ENCODE data around the gene DNAJB8.

Gene DNAJB8

DNA sequence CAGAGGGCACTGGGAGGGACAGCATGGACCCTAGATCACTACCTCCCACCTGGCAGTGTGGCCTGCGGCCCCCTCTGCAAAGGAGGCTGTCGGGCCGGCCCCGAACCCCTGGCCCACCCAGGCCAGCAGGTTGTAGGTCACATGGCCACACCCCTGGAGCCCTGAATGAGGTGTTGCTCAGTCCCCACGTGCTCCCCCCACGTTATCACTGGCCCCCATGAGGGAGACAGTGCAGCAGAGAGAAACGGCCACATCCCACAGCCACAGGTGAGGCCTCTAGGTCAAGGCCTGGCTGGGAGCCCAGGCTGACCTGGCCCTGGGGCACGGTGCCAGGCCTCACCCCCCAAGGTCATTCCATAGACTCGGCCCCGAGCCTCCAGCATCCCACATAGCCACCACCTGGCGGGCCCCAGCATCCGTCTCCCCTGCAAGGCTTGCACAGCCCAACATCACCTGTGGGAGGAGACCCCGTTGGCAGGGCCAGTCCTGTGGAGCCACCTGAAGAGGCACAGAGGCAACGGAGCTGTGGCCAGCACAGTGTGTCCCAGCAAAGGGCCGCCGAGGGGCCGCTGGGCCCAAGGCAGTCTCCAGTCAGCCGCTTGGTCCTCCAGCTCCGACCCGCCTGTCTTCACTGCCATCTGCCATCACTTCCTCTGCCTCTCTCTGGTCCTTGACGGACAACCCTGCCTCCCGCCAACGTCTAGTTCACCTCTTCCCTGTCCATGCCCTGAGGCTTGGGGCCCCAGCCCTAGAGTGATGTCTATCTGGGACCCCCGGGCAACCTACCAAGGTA is 53.1 kb downstream of the DNAJB8 start:
- no peak overlapping the region for H3K4me3 ChIP-seq (ENCODE audit: low read depth, low read length)
- TF ChIP-seq, protein P1, sequence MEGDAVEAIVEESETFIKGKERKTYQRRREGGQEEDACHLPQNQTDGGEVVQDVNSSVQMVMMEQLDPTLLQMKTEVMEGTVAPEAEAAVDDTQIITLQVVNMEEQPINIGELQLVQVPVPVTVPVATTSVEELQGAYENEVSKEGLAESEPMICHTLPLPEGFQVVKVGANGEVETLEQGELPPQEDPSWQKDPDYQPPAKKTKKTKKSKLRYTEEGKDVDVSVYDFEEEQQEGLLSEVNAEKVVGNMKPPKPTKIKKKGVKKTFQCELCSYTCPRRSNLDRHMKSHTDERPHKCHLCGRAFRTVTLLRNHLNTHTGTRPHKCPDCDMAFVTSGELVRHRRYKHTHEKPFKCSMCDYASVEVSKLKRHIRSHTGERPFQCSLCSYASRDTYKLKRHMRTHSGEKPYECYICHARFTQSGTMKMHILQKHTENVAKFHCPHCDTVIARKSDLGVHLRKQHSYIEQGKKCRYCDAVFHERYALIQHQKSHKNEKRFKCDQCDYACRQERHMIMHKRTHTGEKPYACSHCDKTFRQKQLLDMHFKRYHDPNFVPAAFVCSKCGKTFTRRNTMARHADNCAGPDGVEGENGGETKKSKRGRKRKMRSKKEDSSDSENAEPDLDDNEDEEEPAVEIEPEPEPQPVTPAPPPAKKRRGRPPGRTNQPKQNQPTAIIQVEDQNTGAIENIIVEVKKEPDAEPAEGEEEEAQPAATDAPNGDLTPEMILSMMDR (IDR thresholded peaks at IDR 0.05; ENCODE audit: insufficient read depth, low read length, missing control alignments): no peak
- DNase-seq (ENCODE audit: low read depth, low spot score): no peak
- ChIA-PET CTCF (interaction anchor here (1.7 to 1.8 kb wide), 2 partner anchors 10 to 12 kb away, joined by 7 to 11 read pairs; no protein-coding TSS in a partner anchor), POLR2A (no interaction called here)

DNA sequence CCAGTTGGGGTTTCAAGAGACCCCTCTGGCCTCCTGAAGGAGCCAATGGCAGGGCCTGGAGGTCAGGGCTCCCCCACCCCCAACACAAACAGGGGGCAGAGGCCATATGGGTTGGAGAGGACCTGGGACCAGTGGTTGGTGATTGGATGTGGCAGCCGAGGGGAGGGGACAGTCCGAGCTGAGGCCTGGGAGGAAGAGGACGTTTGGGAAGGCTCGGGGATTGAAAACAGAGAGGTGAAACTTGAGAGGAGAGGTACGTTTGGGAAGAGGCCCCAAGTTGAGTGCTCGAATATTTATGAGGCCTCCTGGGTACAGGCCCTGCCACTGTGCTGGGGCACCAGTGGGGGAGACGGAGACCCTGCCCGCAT is 53.7 kb downstream of the DNAJB8 start:
- CTCF ChIA-PET: no interaction called here
- no peak for DNase-seq (ENCODE audit: low read depth, low spot score)
- POLR2A ChIA-PET: no interaction called here

More for the DNA sequence above, 53.7 kb downstream of the DNAJB8 start:
- TF ChIP-seq, protein P1 (IDR thresholded peaks at IDR 0.05; ENCODE audit: insufficient read depth, low read length, missing control alignments): no peak
- H3K4me3 ChIP-seq (ENCODE audit: low read depth, low read length): no peak overlapping the region

Data from AG04449 (cell line).